ENCODE measurements around the gene EPHA6. TPM values are rescaled to one million over a fixed set of nuclear protein-coding genes. Genes with fewer than 3 reads are reported as not detected.
"Not testable (repeated sequence)": the region's sequence is repeated elsewhere in the genome, so short reads cannot be mapped to it uniquely, and the experiment has no call there.

EPHA6 gene
- total RNA-seq, 1 experiment from 2014 or later, result not detected

- DNase-seq (ENCODE audit: low spot score), result no peak
Observed at GRCh38 chr3:97425002-97425401, 610.6 kb downstream of the EPHA6 start.

GRCh38 chr3:97430601-97431000 is 616.2 kb downstream of the EPHA6 start:
- no peak for DNase-seq (ENCODE audit: low spot score)

GRCh38 chr3:97432914-97433313 is 618.5 kb downstream of the EPHA6 start:
- DNase-seq (ENCODE audit: low spot score), result peak; percentile 28

GRCh38 chr3:97438131-97438530 is 623.7 kb downstream of the EPHA6 start:
- no peak for DNase-seq (ENCODE audit: low spot score)

GRCh38 chr3:97439373-97439772 is 625.0 kb downstream of the EPHA6 start:
- no peak for DNase-seq (ENCODE audit: low spot score)

GRCh38 chr3:97464035-97464434 is 649.6 kb downstream of the EPHA6 start:
- no peak for DNase-seq (ENCODE audit: low spot score)

- no peak for DNase-seq (ENCODE audit: low spot score)
Observed at GRCh38 chr3:97470481-97470880, 656.1 kb downstream of the EPHA6 start.

GRCh38 chr3:97479740-97480139 is 665.3 kb downstream of the EPHA6 start:
- no peak for DNase-seq (ENCODE audit: low spot score)

GRCh38 chr3:97480696-97481289 is 666.4 kb downstream of the EPHA6 start:
- DNase-seq (ENCODE audit: low spot score), result not testable (repeated sequence)

- no peak for DNase-seq (ENCODE audit: low spot score)
Observed at GRCh38 chr3:97481416-97481815, 667.0 kb downstream of the EPHA6 start.

- DNase-seq (ENCODE audit: low spot score), result no peak
Observed at GRCh38 chr3:97485206-97485605, 670.8 kb downstream of the EPHA6 start.

- no peak for DNase-seq (ENCODE audit: low spot score)
Observed at GRCh38 chr3:97487587-97487986, 673.2 kb downstream of the EPHA6 start.

GRCh38 chr3:97488741-97489140 is 674.3 kb downstream of the EPHA6 start:
- no peak for DNase-seq (ENCODE audit: low spot score)

GRCh38 chr3:97495896-97496295 is 681.5 kb downstream of the EPHA6 start:
- DNase-seq (ENCODE audit: low spot score), result no peak

- DNase-seq (ENCODE audit: low spot score), result no peak
Observed at GRCh38 chr3:97497138-97497537, 682.7 kb downstream of the EPHA6 start.

GRCh38 chr3:97504463-97504862 is 690.1 kb downstream of the EPHA6 start:
- DNase-seq (ENCODE audit: low spot score), result no peak

- peak; percentile 32 for DNase-seq (ENCODE audit: low spot score)
Observed at GRCh38 chr3:97510795-97511194, 696.4 kb downstream of the EPHA6 start.

- DNase-seq (ENCODE audit: low spot score), result no peak
Observed at GRCh38 chr3:97515076-97515475, 700.7 kb downstream of the EPHA6 start.

- DNase-seq (ENCODE audit: low spot score), result no peak
Observed at GRCh38 chr3:97530691-97531090, 716.3 kb downstream of the EPHA6 start.

- DNase-seq (ENCODE audit: low spot score), result not testable (repeated sequence)
Observed at GRCh38 chr3:97547573-97547972, 733.2 kb downstream of the EPHA6 start.

GRCh38 chr3:97550408-97550807 is 736.0 kb downstream of the EPHA6 start:
- no peak for DNase-seq (ENCODE audit: low spot score)

GRCh38 chr3:97552186-97552585 is 737.8 kb downstream of the EPHA6 start:
- DNase-seq (ENCODE audit: low spot score), result no peak

GRCh38 chr3:97575742-97576141 is 761.3 kb downstream of the EPHA6 start:
- DNase-seq (ENCODE audit: low spot score), result no peak

GRCh38 chr3:97576221-97576620 is 761.8 kb downstream of the EPHA6 start:
- no peak for DNase-seq (ENCODE audit: low spot score)

Measured in HT-29 (cell line).